ENCODE data around the gene TUBE1.

DNA sequence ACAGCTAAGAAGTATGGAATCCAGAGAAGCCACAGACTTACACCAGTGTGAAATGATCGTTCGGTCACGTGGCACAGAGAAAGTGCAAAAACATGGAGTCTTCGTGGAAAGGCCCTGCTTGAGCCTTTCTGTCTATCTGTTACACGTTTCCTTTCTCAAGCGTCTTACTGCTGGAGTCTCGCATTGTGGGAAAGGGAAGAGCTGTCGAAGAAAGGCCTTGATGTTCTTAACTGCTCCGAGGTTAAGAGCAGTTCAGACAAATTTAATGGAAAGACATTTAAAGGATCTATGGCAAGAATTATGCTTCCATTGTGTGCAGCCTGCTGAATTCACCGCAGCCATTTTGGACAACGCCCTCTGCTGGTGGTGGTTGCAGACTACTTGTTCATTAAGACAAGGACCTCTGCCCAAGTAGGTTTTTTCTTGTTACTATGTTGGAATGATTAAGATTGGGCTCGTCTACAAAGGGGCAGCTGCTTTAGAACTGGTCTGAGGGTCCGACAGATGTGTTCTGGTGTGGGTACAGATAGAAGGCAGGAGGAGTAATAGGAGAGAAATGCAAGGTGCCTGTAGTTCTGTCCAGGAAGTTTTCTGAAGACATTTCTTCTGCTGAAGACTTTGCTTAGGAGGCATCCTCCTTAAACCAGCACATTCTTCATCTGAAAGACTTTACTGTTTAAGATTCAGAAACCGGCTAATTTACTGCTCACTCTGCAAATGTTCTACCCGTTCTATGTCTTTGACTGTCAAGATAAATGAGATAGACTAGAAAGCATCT lies 58.0 kb downstream of the TUBE1 start:
- TF ChIP-seq SUZ12 (IDR thresholded peaks at IDR 0.05; ENCODE audit: extremely low read depth, insufficient read depth, insufficient read length): no peak
- TF ChIP-seq YY1 (IDR thresholded peaks at IDR 0.05; ENCODE audit: insufficient read depth, insufficient read length): peak; percentile 72
